PFSK-1 (cell line): Measurements from ENCODE around the gene TEAD3.

Source experiments
- FOXP2 ChIP-seq: optimal IDR thresholded peaks from 2 replicates; pipeline ENCODE3; 2011; ENCODE audit warnings: borderline replicate concordance, control low read depth, inconsistent platforms; ENCODE audit not compliant: insufficient read depth; ENCODE audit errors: extremely low read length, extremely low read depth
- POLR2AphosphoS5 ChIP-seq: IDR thresholded peaks from 2 replicates; pipeline ENCODE4 v1.6.1; 2012; ENCODE audit warnings: low read depth, mild to moderate bottlenecking, control low read depth, low read length, moderate library complexity
- REST ChIP-seq, 2 experiments: IDR thresholded peaks; 2 replicates each; pipeline versions ENCODE4 v1.6.1 to v1.8.0; 2011 to 2012; ENCODE audit warnings: low read depth in 2 of 2, low read length in 2 of 2, control low read depth in 1 of 2, inconsistent platforms in 1 of 2, mild to moderate bottlenecking in 1 of 2, moderate library complexity in 1 of 2; ENCODE audit not compliant: insufficient read depth in 1 of 2
- SIN3A ChIP-seq: IDR thresholded peaks from 2 replicates; pipeline ENCODE4 v1.6.1; 2012; ENCODE audit warnings: mild to moderate bottlenecking, low read length, moderate library complexity, borderline replicate concordance; ENCODE audit not compliant: insufficient read depth
- TAF1 ChIP-seq: IDR thresholded peaks from 2 replicates; pipeline ENCODE4 v1.6.1; 2012; ENCODE audit warnings: low read length, control low read depth, borderline replicate concordance; ENCODE audit not compliant: insufficient read depth

The TEAD3 gene

GRCh38 chr6:35490821-35491557, 5.9 kb downstream of the TEAD3 start:
- TF ChIP-seq REST (IDR thresholded peaks at IDR 0.05; ENCODE audit: insufficient read depth in 1 of 2, low read depth in 2 of 2, low read length in 2 of 2) (no peak), POLR2AphosphoS5 (no peak), FOXP2 (no peak), SIN3A (no peak), TAF1 (no peak)

GRCh38 chr6:35489995-35490791, 6.7 kb downstream of the TEAD3 start:
- TF ChIP-seq FOXP2 (no peak), TAF1 (no peak), REST (IDR thresholded peaks at IDR 0.05; ENCODE audit: insufficient read depth in 1 of 2, low read depth in 2 of 2, low read length in 2 of 2) (no peak), POLR2AphosphoS5 (no peak), SIN3A (no peak)

GRCh38 chr6:35489066-35489465, 7.8 kb downstream of the TEAD3 start:
- TF ChIP-seq TAF1, result no peak
- TF ChIP-seq SIN3A, result no peak
- TF ChIP-seq FOXP2, result no peak
- TF ChIP-seq POLR2AphosphoS5, result no peak
- TF ChIP-seq REST (IDR thresholded peaks at IDR 0.05; ENCODE audit: insufficient read depth in 1 of 2, low read depth in 2 of 2, low read length in 2 of 2), result no peak

- TF ChIP-seq TAF1 (no peak), POLR2AphosphoS5 (no peak), SIN3A (no peak), REST (IDR thresholded peaks at IDR 0.05; ENCODE audit: insufficient read depth in 1 of 2, low read depth in 2 of 2, low read length in 2 of 2) (no peak), FOXP2 (no peak)
Measured at GRCh38 chr6:35488517-35488862, 8.4 kb downstream of the TEAD3 start.
